Measurements from ENCODE around the gene DISC1. TPM values are rescaled to one million over a fixed set of nuclear protein-coding genes. Genes with fewer than 3 reads are reported as not detected.

Gene DISC1
- total and polyA plus RNA-seq, 2 donors (not counting 1 experiment from before 2014, with no cell fraction given): 2.7 to 4.3 TPM

DNA sequence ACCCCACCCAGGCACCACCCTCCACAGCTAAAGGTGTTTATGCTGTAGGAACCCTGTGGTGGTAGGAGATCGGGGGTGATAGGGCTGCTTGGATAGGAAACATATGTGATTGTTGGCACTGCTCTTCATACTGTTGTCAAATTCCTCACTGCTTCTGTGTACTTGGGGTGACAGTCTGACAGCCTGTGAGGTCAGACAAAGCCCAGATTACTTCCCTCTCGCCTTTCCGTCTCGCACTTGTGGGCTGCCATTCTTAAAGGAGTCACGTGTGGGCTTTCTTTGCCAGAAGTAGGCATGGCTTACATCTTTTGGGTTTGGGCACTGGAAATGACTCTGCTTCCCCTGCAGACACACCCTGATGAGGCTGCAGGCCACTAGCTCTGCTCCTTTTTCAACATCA, 363.8 kb downstream of the DISC1 start:
- Histone ChIP-seq H3K4me2 (replicated peaks; ENCODE audit: low read depth, low read length, poor library complexity, severe bottlenecking) (no peak overlapping the region), H3K79me2 (ENCODE audit: control insufficient read depth, insufficient read depth, low read length) (no peaks in the 10 kb centered on the region), H4K20me1 (ENCODE audit: control insufficient read depth, insufficient read depth, low read length, poor library complexity, severe bottlenecking) (no peaks in the 10 kb centered on the region), H3K4me1 (ENCODE audit: control insufficient read depth in 2 of 2, insufficient read depth in 2 of 2, low read length in 2 of 2) (no peaks in the 10 kb centered on the region), H3K27me3 (replicated peaks in 1 of 4; ENCODE audit: control extremely low read depth in 1 of 4, control insufficient read depth in 3 of 4, insufficient read depth in 4 of 4, low read length in 3 of 4) (no peaks in the 10 kb centered on the region), H3K36me3 (replicated peaks in 1 of 2; ENCODE audit: control extremely low read depth in 1 of 2, control insufficient read depth in 1 of 2, extremely low read depth in 1 of 2, insufficient read depth in 2 of 2, low read length in 1 of 2) (no peaks in the 10 kb centered on the region), H3K4me3 (ENCODE audit: control extremely low read depth in 1 of 5, extremely low read depth in 1 of 5, insufficient read depth in 1 of 5, low read depth in 2 of 5, low read length in 4 of 5) (no peak overlapping the region), H3K9ac (ENCODE audit: low read length) (no peak overlapping the region), H3K27ac (ENCODE audit: low read length in 2 of 2) (no peak overlapping the region), H3K9me3 (ENCODE audit: control extremely low read depth in 1 of 3, control insufficient read depth in 2 of 3, insufficient read depth in 1 of 3, low read length in 2 of 3) (no peaks in the 10 kb centered on the region), H2AFZ (ENCODE audit: insufficient read depth, low read depth, low read length, poor library complexity, severe bottlenecking) (no peak overlapping the region)
- intact Hi-C loops (cut with micrococcal nuclease): no loop called here
- 79% methylated on average over 4 of the region's 5 CpGs for WGBS (ENCODE audit: insufficient coverage)
- Mint-ChIP-seq H3K4me1 (no peaks in the 10 kb centered on the region), H3K27me3 (no peaks in the 10 kb centered on the region), H3K4me3 (no peak overlapping the region), H3K27ac (no peak overlapping the region), H3K9me3 (ENCODE audit: insufficient read depth) (no peaks in the 10 kb centered on the region)
- CTCF ChIA-PET: no interaction called here
- ATAC-seq (ENCODE audit: low read depth) (no peak), DNase-seq (no peak)
- TF ChIP-seq, protein P1, sequence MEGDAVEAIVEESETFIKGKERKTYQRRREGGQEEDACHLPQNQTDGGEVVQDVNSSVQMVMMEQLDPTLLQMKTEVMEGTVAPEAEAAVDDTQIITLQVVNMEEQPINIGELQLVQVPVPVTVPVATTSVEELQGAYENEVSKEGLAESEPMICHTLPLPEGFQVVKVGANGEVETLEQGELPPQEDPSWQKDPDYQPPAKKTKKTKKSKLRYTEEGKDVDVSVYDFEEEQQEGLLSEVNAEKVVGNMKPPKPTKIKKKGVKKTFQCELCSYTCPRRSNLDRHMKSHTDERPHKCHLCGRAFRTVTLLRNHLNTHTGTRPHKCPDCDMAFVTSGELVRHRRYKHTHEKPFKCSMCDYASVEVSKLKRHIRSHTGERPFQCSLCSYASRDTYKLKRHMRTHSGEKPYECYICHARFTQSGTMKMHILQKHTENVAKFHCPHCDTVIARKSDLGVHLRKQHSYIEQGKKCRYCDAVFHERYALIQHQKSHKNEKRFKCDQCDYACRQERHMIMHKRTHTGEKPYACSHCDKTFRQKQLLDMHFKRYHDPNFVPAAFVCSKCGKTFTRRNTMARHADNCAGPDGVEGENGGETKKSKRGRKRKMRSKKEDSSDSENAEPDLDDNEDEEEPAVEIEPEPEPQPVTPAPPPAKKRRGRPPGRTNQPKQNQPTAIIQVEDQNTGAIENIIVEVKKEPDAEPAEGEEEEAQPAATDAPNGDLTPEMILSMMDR (IDR thresholded peaks at IDR 0.05): no peak
- no peak for TF ChIP-seq EZH2 (IDR thresholded peaks at IDR 0.05; ENCODE audit: borderline replicate concordance, insufficient read depth, low read depth, low read length, poor library complexity, severe bottlenecking)
- POLR2A ChIA-PET: no interaction called here

DNA sequence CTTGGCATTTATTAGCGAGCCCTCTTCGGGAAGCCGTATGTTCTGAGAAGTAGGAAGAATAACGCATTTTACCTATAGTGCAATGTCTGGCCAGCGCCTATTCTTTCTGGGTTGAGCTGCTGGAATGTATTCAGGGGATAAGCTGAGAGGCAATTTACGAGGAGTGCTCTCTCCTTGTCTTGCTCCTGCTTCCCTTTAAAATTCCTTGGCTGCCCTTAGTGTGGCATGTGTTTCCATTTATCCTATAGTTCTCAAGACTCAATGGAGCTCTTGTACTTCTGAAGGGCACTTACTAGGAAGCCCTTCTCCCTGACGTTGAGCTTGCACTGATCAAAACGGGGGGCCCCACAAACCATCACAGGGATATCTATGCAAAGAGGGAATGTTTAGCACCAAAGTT, 364.6 kb downstream of the DISC1 start:
- no peak overlapping the region for H3K27ac Mint-ChIP-seq
- H3K27me3 Mint-ChIP-seq: no peaks in the 10 kb centered on the region
- ChIA-PET POLR2A (no interaction called here), CTCF (no interaction called here)
- H3K9me3 ChIP-seq (ENCODE audit: control extremely low read depth in 1 of 3, control insufficient read depth in 2 of 3, insufficient read depth in 1 of 3, low read length in 2 of 3): no peaks in the 10 kb centered on the region
- no peak overlapping the region for H3K4me2 ChIP-seq (replicated peaks; ENCODE audit: low read depth, low read length, poor library complexity, severe bottlenecking)
- H3K9ac ChIP-seq (ENCODE audit: low read length): no peak overlapping the region
- H3K27ac ChIP-seq (ENCODE audit: low read length in 2 of 2): no peak overlapping the region
- no peaks in the 10 kb centered on the region for H3K27me3 ChIP-seq (replicated peaks in 1 of 4; ENCODE audit: control extremely low read depth in 1 of 4, control insufficient read depth in 3 of 4, insufficient read depth in 4 of 4, low read length in 3 of 4)
- H2AFZ ChIP-seq (ENCODE audit: insufficient read depth, low read depth, low read length, poor library complexity, severe bottlenecking): no peak overlapping the region
- 100% methylated on average over 1 of the region's 8 CpGs for WGBS (ENCODE audit: insufficient coverage)
- intact Hi-C loops (cut with micrococcal nuclease): no loop called here
- ATAC-seq (ENCODE audit: low read depth) (no peak), DNase-seq (no peak)
- no peaks in the 10 kb centered on the region for H3K36me3 ChIP-seq (replicated peaks in 1 of 2; ENCODE audit: control extremely low read depth in 1 of 2, control insufficient read depth in 1 of 2, extremely low read depth in 1 of 2, insufficient read depth in 2 of 2, low read length in 1 of 2)
- TF ChIP-seq, protein P1 (IDR thresholded peaks at IDR 0.05): no peak
- no peak for TF ChIP-seq EZH2 (IDR thresholded peaks at IDR 0.05; ENCODE audit: borderline replicate concordance, insufficient read depth, low read depth, low read length, poor library complexity, severe bottlenecking)
- H3K9me3 Mint-ChIP-seq (ENCODE audit: insufficient read depth): no peaks in the 10 kb centered on the region
- H4K20me1 ChIP-seq (ENCODE audit: control insufficient read depth, insufficient read depth, low read length, poor library complexity, severe bottlenecking): no peaks in the 10 kb centered on the region
- no peaks in the 10 kb centered on the region for H3K79me2 ChIP-seq (ENCODE audit: control insufficient read depth, insufficient read depth, low read length)
- no peak overlapping the region for H3K4me3 Mint-ChIP-seq
- no peaks in the 10 kb centered on the region for H3K4me1 Mint-ChIP-seq
- H3K4me1 ChIP-seq (ENCODE audit: control insufficient read depth in 2 of 2, insufficient read depth in 2 of 2, low read length in 2 of 2): no peaks in the 10 kb centered on the region
- H3K4me3 ChIP-seq (ENCODE audit: control extremely low read depth in 1 of 5, extremely low read depth in 1 of 5, insufficient read depth in 1 of 5, low read depth in 2 of 5, low read length in 4 of 5): no peak overlapping the region
